ENCODE data around the gene TAS2R19. TPM values are rescaled to one million over a fixed set of nuclear protein-coding genes. Genes with fewer than 3 reads are reported as not detected.

Gene TAS2R19
- total RNA-seq, 1 experiment from 2014 or later, result 2.6 TPM

DNA sequence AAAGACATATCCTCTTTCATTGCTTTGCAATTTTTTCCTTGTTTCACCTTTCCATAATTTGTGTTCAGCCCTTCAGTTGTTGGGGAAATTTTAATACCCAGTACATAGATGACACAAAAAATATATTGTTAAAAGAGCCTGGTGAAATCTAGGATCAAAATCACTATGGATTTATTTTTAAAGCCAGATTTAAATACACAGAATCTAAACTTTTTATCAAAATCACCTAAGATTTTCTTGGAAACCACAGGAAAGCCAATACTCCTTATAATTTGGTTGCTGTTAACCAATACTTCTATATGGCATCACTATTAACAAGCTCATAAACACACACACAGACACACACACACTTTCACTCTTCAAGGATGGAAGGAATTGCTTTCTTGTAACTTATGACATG is 24.2 kb downstream of the TAS2R19 start, which contains the start of gene TAS2R20:
TAS2R20 (minus strand) TSS at position 101 of the 400 bp plus-strand sequence. CDS start 429 bp downstream, outside the sequence.
- DNase-seq, result no peak
- Histone ChIP-seq H2BK15ac (ENCODE audit: low read depth, low read length) (no peak within 1 kb of the TSS), H3K9ac (ENCODE audit: extremely low read depth, insufficient read length, low read length) (no peak within 1 kb of the TSS), H4K20me1 (ENCODE audit: control insufficient read depth, insufficient read depth, insufficient read length) (no peaks in the 10 kb centered on the region), H3K18ac (ENCODE audit: insufficient read length, low read depth, low read length) (no peak within 1 kb of the TSS), H3K79me1 (ENCODE audit: insufficient read depth, low read depth, low read length, poor library complexity, severe bottlenecking) (no peaks in the 10 kb centered on the region), H2AFZ (ENCODE audit: low read length) (no peak within 1 kb of the TSS), H2AK5ac (ENCODE audit: insufficient read length, low read length) (no peak within 1 kb of the TSS), H3K23me2 (ENCODE audit: insufficient read length, low read depth, low read length, poor library complexity, severe bottlenecking) (no peaks in the 10 kb centered on the region), H4K91ac (ENCODE audit: insufficient read length, low read depth, low read length) (no peak within 1 kb of the TSS), H3T11ph (ENCODE audit: low read length) (no peak within 1 kb of the TSS), H3K23ac (ENCODE audit: insufficient read length, low read depth, low read length) (no peak within 1 kb of the TSS), H2BK5ac (ENCODE audit: insufficient read length, low read length) (no peak within 1 kb of the TSS), H3K79me2 (ENCODE audit: insufficient read depth, low read length) (no peaks in the 10 kb centered on the region), H3K27ac (ENCODE audit: insufficient read length, low read depth, low read length) (no peak within 1 kb of the TSS), H3K4me2 (ENCODE audit: insufficient read depth, insufficient read length, low read length) (no peak within 1 kb of the TSS), H4K5ac (ENCODE audit: insufficient read length, low read depth, low read length) (no peak within 1 kb of the TSS), H2BK20ac (ENCODE audit: low read depth, low read length, poor library complexity, severe bottlenecking) (no peak within 1 kb of the TSS), H4K8ac (replicated peaks; ENCODE audit: insufficient read length, low read depth, low read length) (no peak within 1 kb of the TSS), H3K4me1 (ENCODE audit: insufficient read depth, low read length) (no peaks in the 10 kb centered on the region), H3K27me3 (ENCODE audit: insufficient read depth, low read length) (no peaks in the 10 kb centered on the region), H2BK120ac (ENCODE audit: low read depth, low read length, poor library complexity, severe bottlenecking) (no peak within 1 kb of the TSS), H2BK12ac (ENCODE audit: insufficient read length, low read depth, low read length) (no peak within 1 kb of the TSS), H3K4ac (ENCODE audit: low read depth, low read length) (no peak within 1 kb of the TSS), H3K14ac (ENCODE audit: insufficient read depth, low read length) (no peak within 1 kb of the TSS), H3K56ac (ENCODE audit: insufficient read length, low read depth, low read length) (no peak within 1 kb of the TSS), H3K9me3 (ENCODE audit: control insufficient read depth, low read depth, low read length) (no peaks in the 10 kb centered on the region)
- Mint-ChIP-seq H3K4me1 (no peaks in the 10 kb centered on the region), H3K9me3 (peaks cover 0 to 4% of the 10 kb centered on the region in 2 experiments; a peak in 1 of 5 replicates), H3K4me3 (no peak within 1 kb of the TSS), H3K27me3 (ENCODE audit: low read depth) (no peaks in the 10 kb centered on the region), H3K36me3 (ENCODE audit: insufficient read depth in 1 of 3, low read depth in 3 of 3) (peaks cover 3 to 19% (median 4%) of the 10 kb centered on the region in 3 experiments; a peak in 5 of 7 replicates), H3K27ac (peak within 1 kb of the TSS in 1 of 3 experiments; percentile 24; a peak in 1 of 7 replicates)
- TF ChIP-seq, protein P1, sequence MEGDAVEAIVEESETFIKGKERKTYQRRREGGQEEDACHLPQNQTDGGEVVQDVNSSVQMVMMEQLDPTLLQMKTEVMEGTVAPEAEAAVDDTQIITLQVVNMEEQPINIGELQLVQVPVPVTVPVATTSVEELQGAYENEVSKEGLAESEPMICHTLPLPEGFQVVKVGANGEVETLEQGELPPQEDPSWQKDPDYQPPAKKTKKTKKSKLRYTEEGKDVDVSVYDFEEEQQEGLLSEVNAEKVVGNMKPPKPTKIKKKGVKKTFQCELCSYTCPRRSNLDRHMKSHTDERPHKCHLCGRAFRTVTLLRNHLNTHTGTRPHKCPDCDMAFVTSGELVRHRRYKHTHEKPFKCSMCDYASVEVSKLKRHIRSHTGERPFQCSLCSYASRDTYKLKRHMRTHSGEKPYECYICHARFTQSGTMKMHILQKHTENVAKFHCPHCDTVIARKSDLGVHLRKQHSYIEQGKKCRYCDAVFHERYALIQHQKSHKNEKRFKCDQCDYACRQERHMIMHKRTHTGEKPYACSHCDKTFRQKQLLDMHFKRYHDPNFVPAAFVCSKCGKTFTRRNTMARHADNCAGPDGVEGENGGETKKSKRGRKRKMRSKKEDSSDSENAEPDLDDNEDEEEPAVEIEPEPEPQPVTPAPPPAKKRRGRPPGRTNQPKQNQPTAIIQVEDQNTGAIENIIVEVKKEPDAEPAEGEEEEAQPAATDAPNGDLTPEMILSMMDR (conservative IDR thresholded peaks at IDR 0.05), result no peak
